ENCODE results near the gene MIF. TPM values are rescaled to one million over a fixed set of nuclear protein-coding genes. Genes with fewer than 3 reads are reported as not detected.

Gene MIF
- total RNA-seq, 1 donor from 2014 or later = 242 TPM

- intact Hi-C loops (cut with micrococcal nuclease) = no loop called here
- no peaks in the 10 kb centered on the region for H3K9me3 ChIP-seq (replicated peaks)
- no peak for DNase-seq
- H3K27ac ChIP-seq (replicated peaks) = no peak overlapping the region
- H3K4me1 ChIP-seq = peaks cover 23% of the 10 kb centered on the region
- no peak overlapping the region for H3K4me3 ChIP-seq
- no peaks in the 10 kb centered on the region for H3K36me3 ChIP-seq
- H3K27me3 ChIP-seq (ENCODE audit: low read depth) = no peaks in the 10 kb centered on the region
- TF ChIP-seq, protein P1, sequence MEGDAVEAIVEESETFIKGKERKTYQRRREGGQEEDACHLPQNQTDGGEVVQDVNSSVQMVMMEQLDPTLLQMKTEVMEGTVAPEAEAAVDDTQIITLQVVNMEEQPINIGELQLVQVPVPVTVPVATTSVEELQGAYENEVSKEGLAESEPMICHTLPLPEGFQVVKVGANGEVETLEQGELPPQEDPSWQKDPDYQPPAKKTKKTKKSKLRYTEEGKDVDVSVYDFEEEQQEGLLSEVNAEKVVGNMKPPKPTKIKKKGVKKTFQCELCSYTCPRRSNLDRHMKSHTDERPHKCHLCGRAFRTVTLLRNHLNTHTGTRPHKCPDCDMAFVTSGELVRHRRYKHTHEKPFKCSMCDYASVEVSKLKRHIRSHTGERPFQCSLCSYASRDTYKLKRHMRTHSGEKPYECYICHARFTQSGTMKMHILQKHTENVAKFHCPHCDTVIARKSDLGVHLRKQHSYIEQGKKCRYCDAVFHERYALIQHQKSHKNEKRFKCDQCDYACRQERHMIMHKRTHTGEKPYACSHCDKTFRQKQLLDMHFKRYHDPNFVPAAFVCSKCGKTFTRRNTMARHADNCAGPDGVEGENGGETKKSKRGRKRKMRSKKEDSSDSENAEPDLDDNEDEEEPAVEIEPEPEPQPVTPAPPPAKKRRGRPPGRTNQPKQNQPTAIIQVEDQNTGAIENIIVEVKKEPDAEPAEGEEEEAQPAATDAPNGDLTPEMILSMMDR (IDR thresholded peaks at IDR 0.05; ENCODE audit: borderline replicate concordance) = no peak
These were observed 15.2 kb downstream of the MIF start for GRCh38 chr22:23909296-23909898.

GRCh38 chr22:23910496-23911190, 16.5 kb downstream of the MIF start:
- Histone ChIP-seq H3K36me3 (no peaks in the 10 kb centered on the region), H3K27me3 (ENCODE audit: low read depth) (no peaks in the 10 kb centered on the region), H3K27ac (replicated peaks) (no peak overlapping the region), H3K4me1 (peaks cover 14% of the 10 kb centered on the region), H3K9me3 (replicated peaks) (no peaks in the 10 kb centered on the region), H3K4me3 (no peak overlapping the region)
- TF ChIP-seq, protein P1 (IDR thresholded peaks at IDR 0.05; ENCODE audit: borderline replicate concordance) = no peak
- intact Hi-C loops (cut with micrococcal nuclease) = no loop called here
- no peak for DNase-seq

DNA sequence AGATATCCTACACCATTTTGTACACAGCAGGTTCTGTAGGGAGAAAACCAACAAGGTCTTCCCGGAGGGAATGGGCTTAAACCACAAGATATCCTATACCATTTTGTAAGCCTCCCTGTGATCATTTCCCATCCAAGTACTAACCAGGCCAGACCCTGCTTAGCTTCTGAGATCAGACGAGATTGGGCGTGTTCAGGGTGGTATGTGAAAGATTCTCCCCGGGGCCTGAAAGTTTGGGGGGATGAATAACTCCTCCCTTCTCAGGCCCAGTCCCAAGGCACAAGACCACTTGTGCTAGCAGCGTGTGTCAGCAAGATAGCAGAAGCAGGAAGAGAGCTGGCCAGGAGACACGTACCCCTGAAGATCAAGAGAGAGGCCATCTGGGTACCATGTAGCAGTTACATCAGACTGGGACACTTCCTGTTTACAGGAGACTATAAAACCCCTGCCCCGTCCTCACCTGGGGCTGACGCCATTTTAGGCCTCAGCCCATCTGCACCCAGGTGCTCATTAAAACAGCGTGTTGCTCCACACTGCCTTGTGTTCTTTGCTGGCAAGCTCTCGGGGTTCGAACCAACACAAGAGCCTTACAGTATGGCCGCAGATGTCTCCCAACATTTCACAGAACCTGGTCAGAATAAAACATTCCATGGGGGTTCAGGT, 17.3 kb downstream of the MIF start:
- TF ChIP-seq, protein P1 (IDR thresholded peaks at IDR 0.05; ENCODE audit: borderline replicate concordance) = no peak
- no peak for DNase-seq
- Histone ChIP-seq H3K27me3 (ENCODE audit: low read depth) (no peaks in the 10 kb centered on the region), H3K27ac (replicated peaks) (no peak overlapping the region), H3K9me3 (replicated peaks) (no peaks in the 10 kb centered on the region), H3K36me3 (no peaks in the 10 kb centered on the region), H3K4me1 (peaks cover 14% of the 10 kb centered on the region), H3K4me3 (no peak overlapping the region)
- intact Hi-C loops (cut with micrococcal nuclease) = no loop called here

- Histone ChIP-seq H3K36me3 (no peaks in the 10 kb centered on the region), H3K9me3 (replicated peaks) (no peaks in the 10 kb centered on the region), H3K27me3 (ENCODE audit: low read depth) (no peaks in the 10 kb centered on the region), H3K27ac (replicated peaks) (no peak overlapping the region), H3K4me3 (no peak overlapping the region), H3K4me1 (peaks cover 14% of the 10 kb centered on the region)
- TF ChIP-seq, protein P1 (IDR thresholded peaks at IDR 0.05; ENCODE audit: borderline replicate concordance) = no peak
- intact Hi-C loops (cut with micrococcal nuclease) = no loop called here
- DNase-seq = no peak
These were observed 18.2 kb downstream of the MIF start for GRCh38 chr22:23912293-23912903.

DNA sequence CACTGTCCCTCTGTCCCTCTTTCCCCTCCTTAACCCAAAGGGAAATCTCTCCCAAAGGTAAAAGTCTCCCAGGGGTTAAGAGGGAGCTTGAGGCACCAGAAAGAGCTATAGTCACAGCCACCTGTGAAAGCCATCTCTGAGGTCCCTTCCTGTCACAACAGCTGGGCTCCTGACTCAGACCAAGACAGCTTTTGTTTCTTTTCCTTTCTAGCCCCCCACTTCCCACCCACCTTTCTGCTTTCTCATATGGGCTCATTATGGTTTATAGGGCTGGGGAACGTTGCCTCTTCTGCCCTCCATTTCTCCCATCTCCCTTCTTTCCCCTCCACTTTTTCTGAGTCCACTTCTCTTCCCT, 19.1 kb downstream of the MIF start:
- Histone ChIP-seq H3K4me3 (peak overlapping the region; percentile 72), H3K27me3 (ENCODE audit: low read depth) (no peaks in the 10 kb centered on the region), H3K9me3 (replicated peaks) (no peaks in the 10 kb centered on the region), H3K27ac (replicated peaks) (peak overlapping the region; percentile 89), H3K36me3 (no peaks in the 10 kb centered on the region), H3K4me1 (peaks cover 14% of the 10 kb centered on the region)
- intact Hi-C loops (cut with micrococcal nuclease) = no loop called here
- DNase-seq = no peak
- TF ChIP-seq, protein P1 (IDR thresholded peaks at IDR 0.05; ENCODE audit: borderline replicate concordance) = no peak

All from left ventricle myocardium inferior (tissue), 1 donor.